Measurements from ENCODE around the gene NAA80. TPM values are rescaled to one million over a fixed set of nuclear protein-coding genes. Genes with fewer than 3 reads are reported as not detected.
A peak's percentile ranks its signal among the peaks of the same experiment; 100 is the strongest.

The NAA80 gene
- total RNA-seq, 1 donor from 2014 or later = 1.3 TPM

GRCh38 chr3:50325497-50326181, 26.4 kb upstream of the NAA80 start:
- no peak for FAIRE-seq
- no peak for DNase-seq (ENCODE audit: low read depth)

GRCh38 chr3:50325113-50325480, 25.9 kb upstream of the NAA80 start:
- Histone ChIP-seq H3K4me3 (ENCODE audit: low read depth, low read length) (no peak overlapping the region), H3K36me3 (ENCODE audit: control insufficient read depth, insufficient read depth, low read length) (peaks cover 10% of the 10 kb centered on the region), H3K27me3 (ENCODE audit: control insufficient read depth, insufficient read depth, low read length) (no peaks in the 10 kb centered on the region)
- TF ChIP-seq CTCF (IDR thresholded peaks at IDR 0.05; ENCODE audit: insufficient read depth, low read length, severe bottlenecking) = no peak
- DNase-seq (ENCODE audit: low read depth) = no peak
- FAIRE-seq = no peak

More at GRCh38 chr3:50325497-50326181, 26.4 kb upstream of the NAA80 start:
- Histone ChIP-seq H3K27me3 (ENCODE audit: control insufficient read depth, insufficient read depth, low read length) (no peaks in the 10 kb centered on the region), H3K4me3 (ENCODE audit: low read depth, low read length) (no peak overlapping the region), H3K36me3 (ENCODE audit: control insufficient read depth, insufficient read depth, low read length) (peaks cover 15% of the 10 kb centered on the region)
- no peak for TF ChIP-seq CTCF (IDR thresholded peaks at IDR 0.05; ENCODE audit: insufficient read depth, low read length, severe bottlenecking)

GRCh38 chr3:50324351-50325112, 25.3 kb upstream of the NAA80 start:
- peaks cover 12% of the 10 kb centered on the region for H3K36me3 ChIP-seq (ENCODE audit: control insufficient read depth, insufficient read depth, low read length)
- DNase-seq (ENCODE audit: low read depth) (peak; percentile 49), FAIRE-seq (no peak)
- TF ChIP-seq CTCF (IDR thresholded peaks at IDR 0.05; ENCODE audit: insufficient read depth, low read length, severe bottlenecking) = peak; percentile 87
- no peak overlapping the region for H3K4me3 ChIP-seq (ENCODE audit: low read depth, low read length)
- no peaks in the 10 kb centered on the region for H3K27me3 ChIP-seq (ENCODE audit: control insufficient read depth, insufficient read depth, low read length)

GRCh38 chr3:50323614-50324199, 24.5 kb upstream of the NAA80 start:
- no peak for TF ChIP-seq CTCF (IDR thresholded peaks at IDR 0.05; ENCODE audit: insufficient read depth, low read length, severe bottlenecking)
- H3K27me3 ChIP-seq (ENCODE audit: control insufficient read depth, insufficient read depth, low read length) = no peaks in the 10 kb centered on the region
- DNase-seq (ENCODE audit: low read depth) (no peak), FAIRE-seq (no peak)
- peaks cover 18% of the 10 kb centered on the region for H3K36me3 ChIP-seq (ENCODE audit: control insufficient read depth, insufficient read depth, low read length)
- no peak overlapping the region for H3K4me3 ChIP-seq (ENCODE audit: low read depth, low read length)

GRCh38 chr3:50323092-50323600, 23.9 kb upstream of the NAA80 start:
- TF ChIP-seq CTCF (IDR thresholded peaks at IDR 0.05; ENCODE audit: insufficient read depth, low read length, severe bottlenecking) = no peak
- DNase-seq (ENCODE audit: low read depth) (no peak), FAIRE-seq (no peak)
- no peak overlapping the region for H3K4me3 ChIP-seq (ENCODE audit: low read depth, low read length)
- H3K27me3 ChIP-seq (ENCODE audit: control insufficient read depth, insufficient read depth, low read length) = no peaks in the 10 kb centered on the region
- peaks cover 22% of the 10 kb centered on the region for H3K36me3 ChIP-seq (ENCODE audit: control insufficient read depth, insufficient read depth, low read length)

Measured in bronchial epithelial cell (primary cell).